K562 (cell line): ENCODE data around the gene EVA1B. TPM values are rescaled to one million over a fixed set of nuclear protein-coding genes. Genes with fewer than 3 reads are reported as not detected.
A peak's percentile ranks its signal among the peaks of the same experiment; 100 is the strongest.

Experiments used
- ATF7 ChIP-seq: fragments of 450-650 bp; IDR thresholded peaks from 2 replicates; pipeline ENCODE4 v1.7.1; 2014; ENCODE audit warnings: mild to moderate bottlenecking, moderate library complexity
- CBFA2T3 ChIP-seq: fragments of 450-650 bp; IDR thresholded peaks from 2 replicates; pipeline ENCODE4 v1.6.1; 2017
- CEBPB ChIP-seq: fragments of 450-650 bp; IDR thresholded peaks from 2 replicates; pipeline ENCODE4 v1.6.1; 2016; ENCODE audit warnings: missing genetic modification characterization, missing compliant biosample characterization
- ERF ChIP-seq: fragments of 450-650 bp; formaldehyde crosslinking; IDR thresholded peaks from 2 replicates; pipeline ENCODE4 v1.4.0; 2020; ENCODE audit warnings: mild to moderate bottlenecking, mixed read lengths
- ILK ChIP-seq: fragments of 450-650 bp; IDR thresholded peaks from 2 replicates; pipeline ENCODE4 v1.6.1; 2016; ENCODE audit warnings: missing genetic modification characterization, low read depth, mild to moderate bottlenecking, missing compliant biosample characterization, moderate library complexity, borderline replicate concordance
- PRMT5 ChIP-seq: sonication (generic); formaldehyde crosslinking; IDR thresholded peaks from 2 replicates; pipeline ENCODE4 v1.5.0; 2020; ENCODE audit warnings: missing genetic modification reagents
- RBM15 ChIP-seq: fragments of 200-400 bp; formaldehyde crosslinking; IDR thresholded peaks from 2 replicates; pipeline ENCODE4 v1.6.1; 2018; ENCODE audit warnings: mild to moderate bottlenecking, low read length, moderate library complexity; ENCODE audit not compliant: insufficient read depth
- SIN3B ChIP-seq: fragments of 450-650 bp; IDR thresholded peaks from 2 replicates; pipeline ENCODE4 v1.6.1; 2017; ENCODE audit warnings: low read depth, mild to moderate bottlenecking, moderate library complexity
- SMARCE1 ChIP-seq: fragments of 450-650 bp; IDR thresholded peaks from 2 replicates; pipeline ENCODE4 v1.7.1; 2016; ENCODE audit warnings: mild to moderate bottlenecking
- SMC3 ChIP-seq: conservative IDR thresholded peaks from 2 replicates; pipeline ENCODE4 v1.6.1; 2011; ENCODE audit warnings: low read depth, low read length, improper control_type of control experiment; ENCODE audit not compliant: insufficient read depth
- SRSF9 ChIP-seq: fragments of 200-400 bp; formaldehyde crosslinking; IDR thresholded peaks from 2 replicates; pipeline ENCODE4 v1.6.1; 2017; ENCODE audit warnings: low read depth, low read length, borderline replicate concordance
- ZBTB17 ChIP-seq: fragments of 450-650 bp; formaldehyde crosslinking; IDR thresholded peaks from 2 replicates; pipeline ENCODE4 v1.4.0; 2020; ENCODE audit warnings: mild to moderate bottlenecking
- ZKSCAN3 ChIP-seq: fragments of 250-450 bp; sonication (Bioruptor Pico); IDR thresholded peaks from 2 replicates; pipeline ENCODE4 v1.4.0; 2020
- ZNF175 ChIP-seq: fragments of 200-800 bp; sonication (Bioruptor generic); IDR thresholded peaks from 2 replicates; pipeline ENCODE4 v1.6.1; 2016; ENCODE audit warnings: low read depth, mild to moderate bottlenecking, missing genetic modification characterization, missing compliant biosample characterization
- ZNF197 ChIP-seq: fragments of 200-800 bp; sonication (Bioruptor generic); IDR thresholded peaks from 2 replicates; pipeline ENCODE4 v1.6.1; 2016; ENCODE audit warnings: low read depth, missing genetic modification characterization, missing compliant biosample characterization
- ZNF24 ChIP-seq: fragments of 450-650 bp; IDR thresholded peaks from 2 replicates; pipeline ENCODE4 v1.6.1; 2016
- ZNF408 ChIP-seq: fragments of 250-450 bp; sonication (Bioruptor Pico); IDR thresholded peaks from 2 replicates; pipeline ENCODE4 v1.4.0; 2020; ENCODE audit warnings: low read depth, mild to moderate bottlenecking, moderate library complexity
- ZNF589 ChIP-seq: fragments of 200-800 bp; sonication (Bioruptor generic); IDR thresholded peaks from 2 replicates; pipeline ENCODE4 v1.6.1; 2016; ENCODE audit warnings: low read depth, missing genetic modification characterization, missing compliant biosample characterization
- ZNF830 ChIP-seq: fragments of 250-450 bp; sonication (Bioruptor Pico); IDR thresholded peaks from 2 replicates; pipeline ENCODE4 v1.5.0; 2021; ENCODE audit warnings: mild to moderate bottlenecking
- polyA plus RNA-seq, 8 experiments: library from polyadenylated mRNA; depleted of rRNA in 4 of 8; stranded (reverse) in 5 of 8; unstranded in 3 of 8; fragments of >200 nt; fragmentation: Nextera tagmentation in 2 of 8; fragmentation: Illumina TruSeq in 1 of 8; extraction: Ambion mirVana in 2 of 8; extraction: Trizol in 1 of 8; gene quantifications; 2 replicates each; pipeline versions ENCODE4 v1.2.1 to v1.2.3, GENCODE V29; 2011 to 2014; ENCODE audit warnings: inconsistent platforms in 1 of 8, missing spikeins in 1 of 8
- total RNA-seq, 7 experiments: library from RNA; depleted of rRNA in 6 of 7; stranded (reverse); fragments of >200 nt in 6 of 7; fragmentation: Illumina TruSeq in 2 of 7; extraction: Trizol in 2 of 7; gene quantifications; 2 replicates each; pipeline versions ENCODE4 v1.2.1 to v1.2.3, GENCODE V29; 2011 to 2021; ENCODE audit warnings: low replicate concordance in 1 of 7
- TF ChIP-seq, protein P1 (sequence below), 2 experiments: fragments of 450-650 bp; IDR thresholded peaks; 2 replicates each; pipeline ENCODE4 v1.6.1; 2018; ENCODE audit warnings: mild to moderate bottlenecking in 2 of 2, low read depth in 1 of 2; ENCODE audit not compliant: partially characterized antibody in 2 of 2
- TF ChIP-seq, protein P2 (sequence below): fragments of 450-650 bp; IDR thresholded peaks from 2 replicates; pipeline ENCODE4 v1.6.1; 2016
- TF ChIP-seq, protein P3 (sequence below): IDR thresholded peaks from 2 replicates; pipeline ENCODE4 v1.6.1; 2016; ENCODE audit warnings: missing genetic modification characterization, missing compliant biosample characterization
- TF ChIP-seq, protein P4 (sequence below): fragments of 250-450 bp; sonication (Bioruptor Pico); IDR thresholded peaks from 2 replicates; pipeline ENCODE4 v1.8.0; 2022; ENCODE audit warnings: moderate library complexity, mild to moderate bottlenecking, inconsistent platforms

The EVA1B gene
- total and polyA plus RNA-seq, 9 of the 15 experiments (the other 6 are each of a cell fraction or from before 2014, with no cell fraction given), result 0.08 to 65.7 (median 2.4) TPM

DNA sequence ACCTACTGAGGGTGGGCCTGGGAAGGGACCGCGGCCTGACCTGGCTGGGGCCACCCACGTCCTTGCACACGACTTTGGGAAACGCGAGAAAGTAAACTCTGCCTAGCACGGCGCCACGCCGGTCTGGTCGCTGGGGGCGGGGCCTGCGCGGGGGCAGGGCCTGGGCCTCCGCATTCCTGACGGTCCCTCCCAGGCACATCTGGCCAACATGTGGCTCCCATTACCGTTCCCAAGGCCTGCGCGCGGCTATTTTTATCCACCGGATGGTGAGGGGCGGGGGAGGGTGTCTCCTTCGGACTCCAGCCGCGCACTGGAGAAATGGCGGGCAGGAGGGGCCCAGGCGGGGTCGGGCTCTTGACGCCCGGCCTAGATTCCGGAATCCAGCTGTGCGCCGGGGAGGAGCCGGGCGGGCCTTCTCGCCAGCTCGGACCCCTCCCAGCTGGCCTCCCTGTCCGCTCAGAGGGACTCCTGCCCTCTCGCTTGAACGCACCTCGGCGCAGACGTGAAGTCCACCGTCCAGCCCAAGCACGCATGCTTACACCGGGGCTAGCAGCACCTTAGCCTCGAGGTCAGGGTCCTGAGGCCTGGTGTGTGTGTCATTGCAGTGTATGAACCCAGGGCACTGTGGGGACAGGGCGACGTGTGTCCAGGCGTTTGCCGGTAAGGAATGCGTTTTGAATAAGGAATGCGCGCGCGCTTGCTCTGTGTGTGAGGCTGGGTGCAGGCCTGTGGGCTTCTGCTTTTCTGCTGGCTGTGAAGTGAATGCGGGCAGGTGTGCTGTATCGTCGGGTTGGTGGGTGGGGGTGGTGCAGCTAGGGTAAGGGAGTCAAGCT, 2.1 kb downstream of the EVA1B start (continued):
- TF ChIP-seq, protein P1, sequence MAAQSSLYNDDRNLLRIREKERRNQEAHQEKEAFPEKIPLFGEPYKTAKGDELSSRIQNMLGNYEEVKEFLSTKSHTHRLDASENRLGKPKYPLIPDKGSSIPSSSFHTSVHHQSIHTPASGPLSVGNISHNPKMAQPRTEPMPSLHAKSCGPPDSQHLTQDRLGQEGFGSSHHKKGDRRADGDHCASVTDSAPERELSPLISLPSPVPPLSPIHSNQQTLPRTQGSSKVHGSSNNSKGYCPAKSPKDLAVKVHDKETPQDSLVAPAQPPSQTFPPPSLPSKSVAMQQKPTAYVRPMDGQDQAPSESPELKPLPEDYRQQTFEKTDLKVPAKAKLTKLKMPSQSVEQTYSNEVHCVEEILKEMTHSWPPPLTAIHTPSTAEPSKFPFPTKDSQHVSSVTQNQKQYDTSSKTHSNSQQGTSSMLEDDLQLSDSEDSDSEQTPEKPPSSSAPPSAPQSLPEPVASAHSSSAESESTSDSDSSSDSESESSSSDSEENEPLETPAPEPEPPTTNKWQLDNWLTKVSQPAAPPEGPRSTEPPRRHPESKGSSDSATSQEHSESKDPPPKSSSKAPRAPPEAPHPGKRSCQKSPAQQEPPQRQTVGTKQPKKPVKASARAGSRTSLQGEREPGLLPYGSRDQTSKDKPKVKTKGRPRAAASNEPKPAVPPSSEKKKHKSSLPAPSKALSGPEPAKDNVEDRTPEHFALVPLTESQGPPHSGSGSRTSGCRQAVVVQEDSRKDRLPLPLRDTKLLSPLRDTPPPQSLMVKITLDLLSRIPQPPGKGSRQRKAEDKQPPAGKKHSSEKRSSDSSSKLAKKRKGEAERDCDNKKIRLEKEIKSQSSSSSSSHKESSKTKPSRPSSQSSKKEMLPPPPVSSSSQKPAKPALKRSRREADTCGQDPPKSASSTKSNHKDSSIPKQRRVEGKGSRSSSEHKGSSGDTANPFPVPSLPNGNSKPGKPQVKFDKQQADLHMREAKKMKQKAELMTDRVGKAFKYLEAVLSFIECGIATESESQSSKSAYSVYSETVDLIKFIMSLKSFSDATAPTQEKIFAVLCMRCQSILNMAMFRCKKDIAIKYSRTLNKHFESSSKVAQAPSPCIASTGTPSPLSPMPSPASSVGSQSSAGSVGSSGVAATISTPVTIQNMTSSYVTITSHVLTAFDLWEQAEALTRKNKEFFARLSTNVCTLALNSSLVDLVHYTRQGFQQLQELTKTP (IDR thresholded peaks at IDR 0.05; ENCODE audit: low read depth in 1 of 2, partially characterized antibody in 2 of 2), result no peak
- TF ChIP-seq ZNF830 (CRISPR knock-in tag), result no peak
- no peak for TF ChIP-seq ZNF408 (CRISPR knock-in tag)
- TF ChIP-seq, protein P2, sequence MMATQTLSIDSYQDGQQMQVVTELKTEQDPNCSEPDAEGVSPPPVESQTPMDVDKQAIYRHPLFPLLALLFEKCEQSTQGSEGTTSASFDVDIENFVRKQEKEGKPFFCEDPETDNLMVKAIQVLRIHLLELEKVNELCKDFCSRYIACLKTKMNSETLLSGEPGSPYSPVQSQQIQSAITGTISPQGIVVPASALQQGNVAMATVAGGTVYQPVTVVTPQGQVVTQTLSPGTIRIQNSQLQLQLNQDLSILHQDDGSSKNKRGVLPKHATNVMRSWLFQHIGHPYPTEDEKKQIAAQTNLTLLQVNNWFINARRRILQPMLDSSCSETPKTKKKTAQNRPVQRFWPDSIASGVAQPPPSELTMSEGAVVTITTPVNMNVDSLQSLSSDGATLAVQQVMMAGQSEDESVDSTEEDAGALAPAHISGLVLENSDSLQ, result peak; percentile 28
- peak; percentile 91 for TF ChIP-seq ZNF589 (CRISPR knock-in tag)
- no peak for TF ChIP-seq SMC3
- TF ChIP-seq CBFA2T3, result peak; percentile 84
- peak; percentile 80 for TF ChIP-seq ATF7
- no peak for TF ChIP-seq ZKSCAN3 (CRISPR knock-in tag)
- TF ChIP-seq RBM15, result no peak
- TF ChIP-seq, protein P3, sequence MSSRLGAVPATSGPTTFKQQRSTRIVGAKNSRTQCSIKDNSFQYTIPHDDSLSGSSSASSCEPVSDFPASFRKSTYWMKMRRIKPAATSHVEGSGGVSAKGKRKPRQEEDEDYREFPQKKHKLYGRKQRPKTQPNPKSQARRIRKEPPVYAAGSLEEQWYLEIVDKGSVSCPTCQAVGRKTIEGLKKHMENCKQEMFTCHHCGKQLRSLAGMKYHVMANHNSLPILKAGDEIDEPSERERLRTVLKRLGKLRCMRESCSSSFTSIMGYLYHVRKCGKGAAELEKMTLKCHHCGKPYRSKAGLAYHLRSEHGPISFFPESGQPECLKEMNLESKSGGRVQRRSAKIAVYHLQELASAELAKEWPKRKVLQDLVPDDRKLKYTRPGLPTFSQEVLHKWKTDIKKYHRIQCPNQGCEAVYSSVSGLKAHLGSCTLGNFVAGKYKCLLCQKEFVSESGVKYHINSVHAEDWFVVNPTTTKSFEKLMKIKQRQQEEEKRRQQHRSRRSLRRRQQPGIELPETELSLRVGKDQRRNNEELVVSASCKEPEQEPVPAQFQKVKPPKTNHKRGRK (tag), result no peak
- TF ChIP-seq, protein P4, sequence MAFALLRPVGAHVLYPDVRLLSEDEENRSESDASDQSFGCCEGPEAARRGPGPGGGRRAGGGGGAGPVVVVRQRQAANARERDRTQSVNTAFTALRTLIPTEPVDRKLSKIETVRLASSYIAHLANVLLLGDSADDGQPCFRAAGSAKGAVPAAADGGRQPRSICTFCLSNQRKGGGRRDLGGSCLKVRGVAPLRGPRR (CRISPR knock-in tag), result no peak
- TF ChIP-seq ZBTB17 (CRISPR knock-in tag), result peak; percentile 67; the same call in 1 of the 2 replicates
- no peak for TF ChIP-seq ZNF197 (CRISPR knock-in tag)
- peak; percentile 83; the same call in 1 of the 2 replicates for TF ChIP-seq ZNF175
- TF ChIP-seq CEBPB (tag), result no peak
- TF ChIP-seq ILK (tag), result no peak
- peak; percentile 31; the same call in 1 of the 2 replicates for TF ChIP-seq SMARCE1
- TF ChIP-seq PRMT5 (CRISPR knock-in tag), result no peak
- 0 out of 2 replicates have a peak, but pooled peaks have one; percentile 19 for TF ChIP-seq ERF (CRISPR knock-in tag)
- no peak for TF ChIP-seq SIN3B
- no peak for TF ChIP-seq SRSF9
- TF ChIP-seq ZNF24, result peak; percentile 44
